ENCODE data around the gene SLC5A12.

SLC5A12 gene

GRCh38 chr11:26710489-26710888, 11.4 kb downstream of the SLC5A12 start:
- no peak for DNase-seq (ENCODE audit: low read depth)
- TF ChIP-seq CTCF (IDR thresholded peaks at IDR 0.05; ENCODE audit: low read depth, low read length): no peak
- TF ChIP-seq POLR2A (IDR thresholded peaks at IDR 0.05; ENCODE audit: extremely low read depth, insufficient read length): no peak
- no peak for TF ChIP-seq MAX (IDR thresholded peaks at IDR 0.05; ENCODE audit: low read depth, low read length)
- no peak for TF ChIP-seq MYC (IDR thresholded peaks at IDR 0.05; ENCODE audit: low read depth, low read length)

GRCh38 chr11:26708736-26709456, 13.0 kb downstream of the SLC5A12 start:
- TF ChIP-seq POLR2A (IDR thresholded peaks at IDR 0.05; ENCODE audit: extremely low read depth, insufficient read length) (no peak), MAX (IDR thresholded peaks at IDR 0.05; ENCODE audit: low read depth, low read length) (no peak), MYC (IDR thresholded peaks at IDR 0.05; ENCODE audit: low read depth, low read length) (no peak), CTCF (IDR thresholded peaks at IDR 0.05; ENCODE audit: low read depth, low read length) (no peak)
- H3K4me3 ChIP-seq (ENCODE audit: low read depth, low read length): no peak overlapping the region
- DNase-seq (ENCODE audit: low read depth): no peak

More at GRCh38 chr11:26710489-26710888, 11.4 kb downstream of the SLC5A12 start:
- H3K4me3 ChIP-seq (ENCODE audit: low read depth, low read length): no peak overlapping the region

GRCh38 chr11:26706181-26706580, 15.7 kb downstream of the SLC5A12 start:
- TF ChIP-seq MYC (IDR thresholded peaks at IDR 0.05; ENCODE audit: low read depth, low read length): no peak
- no peak for TF ChIP-seq MAX (IDR thresholded peaks at IDR 0.05; ENCODE audit: low read depth, low read length)
- TF ChIP-seq POLR2A (IDR thresholded peaks at IDR 0.05; ENCODE audit: extremely low read depth, insufficient read length): no peak
- no peak for TF ChIP-seq CTCF (IDR thresholded peaks at IDR 0.05; ENCODE audit: low read depth, low read length)
- no peak overlapping the region for H3K4me3 ChIP-seq (ENCODE audit: low read depth, low read length)
- no peak for DNase-seq (ENCODE audit: low read depth)

GRCh38 chr11:26704249-26704648, 17.6 kb downstream of the SLC5A12 start:
- TF ChIP-seq POLR2A (IDR thresholded peaks at IDR 0.05; ENCODE audit: extremely low read depth, insufficient read length): no peak
- TF ChIP-seq CTCF (IDR thresholded peaks at IDR 0.05; ENCODE audit: low read depth, low read length): no peak
- TF ChIP-seq MYC (IDR thresholded peaks at IDR 0.05; ENCODE audit: low read depth, low read length): no peak
- no peak for TF ChIP-seq MAX (IDR thresholded peaks at IDR 0.05; ENCODE audit: low read depth, low read length)
- DNase-seq (ENCODE audit: low read depth): no peak
- no peak overlapping the region for H3K4me3 ChIP-seq (ENCODE audit: low read depth, low read length)

- H3K4me3 ChIP-seq (ENCODE audit: low read depth, low read length): no peak overlapping the region
- TF ChIP-seq MAX (IDR thresholded peaks at IDR 0.05; ENCODE audit: low read depth, low read length) (no peak), POLR2A (IDR thresholded peaks at IDR 0.05; ENCODE audit: extremely low read depth, insufficient read length) (no peak), MYC (IDR thresholded peaks at IDR 0.05; ENCODE audit: low read depth, low read length) (no peak), CTCF (IDR thresholded peaks at IDR 0.05; ENCODE audit: low read depth, low read length) (no peak)
- DNase-seq (ENCODE audit: low read depth): no peak
Measured at GRCh38 chr11:26703411-26704191, 18.3 kb downstream of the SLC5A12 start.

Data from NB4 (cell line).